Activated B cell treated with CpG ODN at 0.5 μM for 24 hours (primary cell): ENCODE results near the gene ZC3H13. TPM values are rescaled to one million over a fixed set of nuclear protein-coding genes. Genes with fewer than 3 reads are reported as not detected.

Source experiments
- ATAC-seq: fragments of 200-7000 bp; cut with Tn5 transposase; one replicate; pipeline ENCODE4 v1.10.0; 2021; ENCODE audit warnings: low read depth, mild to moderate bottlenecking, moderate library complexity
- CTCF ChIA-PET: fragments of 350-600 bp; sonication (Branson Sonifier 250); formaldehyde crosslinking; loops from one replicate; lab custom pipeline; 2021; ENCODE audit warnings: antibody characterized with exemption; lab: Charles Lee
- POLR2A ChIA-PET: fragments of 350-600 bp; sonication (Branson Sonifier 250); formaldehyde crosslinking; loops from one replicate; lab custom pipeline; 2021; ENCODE audit warnings: antibody characterized with exemption; lab: Charles Lee
- DNase-seq: peaks from one replicate; pipeline ENCODE4 v3.0.0; 2022
- H3K27ac Mint-ChIP-seq: one replicate; pipeline ENCODE4 v1.8.0; 2020; ENCODE audit warnings: mixed read lengths
- H3K27me3 Mint-ChIP-seq: one replicate; pipeline ENCODE4 v1.8.0; 2021; ENCODE audit warnings: mixed read lengths
- H3K36me3 Mint-ChIP-seq: one replicate; pipeline ENCODE4 v1.8.0; 2021; ENCODE audit warnings: low read depth, mixed read lengths
- H3K4me1 Mint-ChIP-seq: one replicate; pipeline ENCODE4 v1.8.0; 2021; ENCODE audit warnings: mixed read lengths
- H3K4me3 Mint-ChIP-seq: one replicate; pipeline ENCODE4 v1.8.0; 2020; ENCODE audit warnings: mild to moderate bottlenecking, mixed read lengths
- H3K9me3 Mint-ChIP-seq: one replicate; pipeline ENCODE4 v1.8.0; 2020; ENCODE audit warnings: mixed read lengths
- CTCF ChIP-seq: fragments of 200-600 bp; IDR thresholded peaks from one replicate; pipeline ENCODE4 v1.8.0; 2022; ENCODE audit warnings: antibody characterized with exemption, mild to moderate bottlenecking
- intact Hi-C: fragments of 100-400 bp; cut with micrococcal nuclease; formaldehyde crosslinking; loops from one replicate; pipeline ENCODE4 v1.15.1; 2024
- total RNA-seq: library from RNA; stranded (reverse); gene quantifications from 2 replicates; pipeline ENCODE4 v1.2.3, GENCODE V29; 2022

ZC3H13 gene
- total RNA-seq, 1 donor from 2014 or later: 48.7 TPM

- CTCF ChIA-PET: no interaction called here
- intact Hi-C loops: no loop called here
- DNase-seq (no peak), ATAC-seq (no peak)
- Mint-ChIP-seq H3K9me3 (no peaks in the 10 kb centered on the region), H3K27me3 (no peaks in the 10 kb centered on the region), H3K27ac (no peak overlapping the region), H3K4me3 (no peak overlapping the region), H3K36me3 (peaks cover 82% of the 10 kb centered on the region), H3K4me1 (no peaks in the 10 kb centered on the region)
- no peak for TF ChIP-seq CTCF
- POLR2A ChIA-PET: no interaction called here
Observed at GRCh38 chr13:45975337-45975736, 77.2 kb downstream of the ZC3H13 start.

- Mint-ChIP-seq H3K27ac (no peak overlapping the region), H3K4me3 (no peak overlapping the region), H3K36me3 (peaks cover 85% of the 10 kb centered on the region), H3K4me1 (no peaks in the 10 kb centered on the region), H3K27me3 (no peaks in the 10 kb centered on the region), H3K9me3 (no peaks in the 10 kb centered on the region)
- CTCF ChIA-PET: no interaction called here
- POLR2A ChIA-PET: no interaction called here
- DNase-seq (no peak), ATAC-seq (no peak)
- intact Hi-C loops: no loop called here
- no peak for TF ChIP-seq CTCF
Observed at GRCh38 chr13:45974500-45974899, 78.0 kb downstream of the ZC3H13 start.

GRCh38 chr13:45967589-45967988, 85.0 kb downstream of the ZC3H13 start:
- DNase-seq (no peak), ATAC-seq (no peak)
- intact Hi-C loops: no loop called here
- CTCF ChIA-PET: no interaction called here
- Mint-ChIP-seq H3K4me1 (no peaks in the 10 kb centered on the region), H3K9me3 (no peaks in the 10 kb centered on the region), H3K36me3 (peaks cover 84% of the 10 kb centered on the region), H3K27me3 (no peaks in the 10 kb centered on the region), H3K4me3 (no peak overlapping the region), H3K27ac (no peak overlapping the region)
- no peak for TF ChIP-seq CTCF
- POLR2A ChIA-PET: no interaction called here

- POLR2A ChIA-PET: no interaction called here
- Mint-ChIP-seq H3K4me3 (no peak overlapping the region), H3K27me3 (no peaks in the 10 kb centered on the region), H3K4me1 (no peaks in the 10 kb centered on the region), H3K9me3 (no peaks in the 10 kb centered on the region), H3K36me3 (peaks cover 80% of the 10 kb centered on the region), H3K27ac (no peak overlapping the region)
- ATAC-seq (no peak), DNase-seq (no peak)
- CTCF ChIA-PET: no interaction called here
- intact Hi-C loops: no loop called here
- TF ChIP-seq CTCF: no peak
Observed at GRCh38 chr13:45966715-45967114, 85.8 kb downstream of the ZC3H13 start.

GRCh38 chr13:45961468-45961867, 91.1 kb downstream of the ZC3H13 start:
- Mint-ChIP-seq H3K27ac (no peak overlapping the region), H3K27me3 (no peaks in the 10 kb centered on the region), H3K4me1 (no peaks in the 10 kb centered on the region), H3K4me3 (no peak overlapping the region), H3K36me3 (peaks cover 75% of the 10 kb centered on the region), H3K9me3 (no peaks in the 10 kb centered on the region)
- ATAC-seq (no peak), DNase-seq (no peak)
- ChIA-PET CTCF (no interaction called here), POLR2A (no interaction called here)
- intact Hi-C loops: no loop called here
- no peak for TF ChIP-seq CTCF
